Measurements from ENCODE around the gene IKZF2. TPM values are rescaled to one million over a fixed set of nuclear protein-coding genes. Genes with fewer than 3 reads are reported as not detected.

Gene IKZF2
- total RNA-seq, 1 experiment from 2014 or later = 1.6 TPM

DNA sequence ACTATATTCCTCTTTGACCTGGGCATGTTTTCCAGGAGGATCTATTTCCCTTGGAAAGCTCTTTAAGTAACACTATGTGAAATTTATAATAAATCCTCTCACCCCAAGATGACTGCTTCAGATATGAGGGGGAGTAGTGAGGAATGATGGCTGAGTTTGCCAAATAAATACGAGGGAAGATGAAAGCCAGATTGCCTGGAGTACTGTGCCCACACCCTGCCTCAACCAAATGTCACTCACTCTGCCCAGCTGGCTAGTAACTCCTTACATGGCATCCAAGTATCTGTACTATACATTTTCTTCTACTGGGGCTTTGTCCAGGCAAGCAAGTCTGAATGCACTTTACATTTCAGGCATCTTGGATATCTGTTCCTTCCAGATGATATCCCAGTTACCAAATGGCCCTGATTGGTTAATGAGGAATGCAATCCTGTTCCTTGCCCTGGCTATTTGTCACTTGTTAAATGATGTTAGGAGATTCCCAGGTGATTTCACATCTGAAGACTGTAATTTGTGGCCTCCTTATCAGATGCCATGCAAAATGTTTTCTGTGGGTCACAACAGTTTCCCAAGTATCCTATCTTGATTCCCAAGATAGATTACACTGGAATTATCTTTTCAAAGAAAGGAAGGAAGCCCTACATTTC, 191.8 kb downstream of the IKZF2 start:
- ATAC-seq (no peak), DNase-seq (ENCODE audit: low read depth, low spot score) (no peak)
- Histone ChIP-seq H3K36me3 (ENCODE audit: control insufficient read depth in 1 of 2, insufficient read depth in 2 of 2, low read length in 2 of 2) (no peaks in the 10 kb centered on the region), H3K9ac (ENCODE audit: low read length) (no peak overlapping the region), H3K9me2 (ENCODE audit: insufficient read depth) (0 out of 2 replicates have a peak, but pooled peaks cover 4% of the 10 kb centered on the region), H3K4me2 (ENCODE audit: low read length) (no peak overlapping the region), H4K20me1 (ENCODE audit: insufficient read depth) (no peaks in the 10 kb centered on the region), H3K27me3 (ENCODE audit: insufficient read depth, low read length) (no peaks in the 10 kb centered on the region), H3K4me3 (replicated peaks in 1 of 2; ENCODE audit: low read depth in 1 of 2, low read length in 2 of 2) (no peak overlapping the region), H3K4me1 (ENCODE audit: control insufficient read depth in 1 of 2, insufficient read depth in 2 of 2, low read length in 2 of 2) (no peaks in the 10 kb centered on the region; a peak in 1 of 4 replicates), H3K9me3 (ENCODE audit: control insufficient read depth in 1 of 2, insufficient read depth in 1 of 2, low read depth in 1 of 2, low read length in 2 of 2) (no peaks in the 10 kb centered on the region), H2AFZ (ENCODE audit: low read depth, low read length, poor library complexity, severe bottlenecking) (no peak overlapping the region), H3K79me2 (ENCODE audit: insufficient read depth, low read length) (no peaks in the 10 kb centered on the region), H3K27ac (ENCODE audit: low read depth, low read length) (no peak overlapping the region)
- ChIA-PET RAD21 (ENCODE audit: low non-redundant PET in 1 of 2, low total read pairs in 2 of 2, uncharacterized antibody in 2 of 2, unreplicated experiment in 2 of 2) (no interaction called here), CTCF (no interaction called here), POLR2A (no interaction called here)
- intact Hi-C loops (cut with micrococcal nuclease) = no loop called here
- BruUV-seq (replicated peaks) = no TSS peak
- no peak for TF ChIP-seq POLR2A (IDR thresholded peaks at IDR 0.05; ENCODE audit: borderline replicate concordance, extremely low read depth, insufficient read depth, insufficient read length)
- no peak for TF ChIP-seq ELF1 (IDR thresholded peaks at IDR 0.05; ENCODE audit: borderline replicate concordance, low read depth)
- TF ChIP-seq, protein P1, sequence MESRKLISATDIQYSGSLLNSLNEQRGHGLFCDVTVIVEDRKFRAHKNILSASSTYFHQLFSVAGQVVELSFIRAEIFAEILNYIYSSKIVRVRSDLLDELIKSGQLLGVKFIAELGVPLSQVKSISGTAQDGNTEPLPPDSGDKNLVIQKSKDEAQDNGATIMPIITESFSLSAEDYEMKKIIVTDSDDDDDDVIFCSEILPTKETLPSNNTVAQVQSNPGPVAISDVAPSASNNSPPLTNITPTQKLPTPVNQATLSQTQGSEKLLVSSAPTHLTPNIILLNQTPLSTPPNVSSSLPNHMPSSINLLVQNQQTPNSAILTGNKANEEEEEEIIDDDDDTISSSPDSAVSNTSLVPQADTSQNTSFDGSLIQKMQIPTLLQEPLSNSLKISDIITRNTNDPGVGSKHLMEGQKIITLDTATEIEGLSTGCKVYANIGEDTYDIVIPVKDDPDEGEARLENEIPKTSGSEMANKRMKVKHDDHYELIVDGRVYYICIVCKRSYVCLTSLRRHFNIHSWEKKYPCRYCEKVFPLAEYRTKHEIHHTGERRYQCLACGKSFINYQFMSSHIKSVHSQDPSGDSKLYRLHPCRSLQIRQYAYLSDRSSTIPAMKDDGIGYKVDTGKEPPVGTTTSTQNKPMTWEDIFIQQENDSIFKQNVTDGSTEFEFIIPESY (IDR thresholded peaks at IDR 0.05; ENCODE audit: extremely low read depth, insufficient replicate concordance, low read length) = no peak
- TF ChIP-seq ZNF274 (IDR thresholded peaks at IDR 0.05; ENCODE audit: low read depth, low read length) = no peak
- TF ChIP-seq RAD21 (IDR thresholded peaks at IDR 0.05; ENCODE audit: low read depth) = no peak
- TF ChIP-seq EGR1 (IDR thresholded peaks at IDR 0.05; ENCODE audit: low read depth) = no peak
- TF ChIP-seq EZH2phosphoT487 (IDR thresholded peaks at IDR 0.05; ENCODE audit: borderline replicate concordance) = no peak
- TF ChIP-seq CBX3 (IDR thresholded peaks at IDR 0.05; ENCODE audit: low read depth) = no peak
- no peak for TF ChIP-seq EZH2 (IDR thresholded peaks at IDR 0.05)
- no peak for TF ChIP-seq CEBPB (IDR thresholded peaks at IDR 0.05; ENCODE audit: low read depth)
- TF ChIP-seq, protein P2, sequence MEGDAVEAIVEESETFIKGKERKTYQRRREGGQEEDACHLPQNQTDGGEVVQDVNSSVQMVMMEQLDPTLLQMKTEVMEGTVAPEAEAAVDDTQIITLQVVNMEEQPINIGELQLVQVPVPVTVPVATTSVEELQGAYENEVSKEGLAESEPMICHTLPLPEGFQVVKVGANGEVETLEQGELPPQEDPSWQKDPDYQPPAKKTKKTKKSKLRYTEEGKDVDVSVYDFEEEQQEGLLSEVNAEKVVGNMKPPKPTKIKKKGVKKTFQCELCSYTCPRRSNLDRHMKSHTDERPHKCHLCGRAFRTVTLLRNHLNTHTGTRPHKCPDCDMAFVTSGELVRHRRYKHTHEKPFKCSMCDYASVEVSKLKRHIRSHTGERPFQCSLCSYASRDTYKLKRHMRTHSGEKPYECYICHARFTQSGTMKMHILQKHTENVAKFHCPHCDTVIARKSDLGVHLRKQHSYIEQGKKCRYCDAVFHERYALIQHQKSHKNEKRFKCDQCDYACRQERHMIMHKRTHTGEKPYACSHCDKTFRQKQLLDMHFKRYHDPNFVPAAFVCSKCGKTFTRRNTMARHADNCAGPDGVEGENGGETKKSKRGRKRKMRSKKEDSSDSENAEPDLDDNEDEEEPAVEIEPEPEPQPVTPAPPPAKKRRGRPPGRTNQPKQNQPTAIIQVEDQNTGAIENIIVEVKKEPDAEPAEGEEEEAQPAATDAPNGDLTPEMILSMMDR (IDR thresholded peaks at IDR 0.05 in 2 of 3, conservative IDR thresholded peaks at IDR 0.05 in 1 of 3; ENCODE audit: borderline replicate concordance in 1 of 3, insufficient read depth in 1 of 3, low read depth in 2 of 3, low read length in 2 of 3) = no peak
- TF ChIP-seq FOSL1 (IDR thresholded peaks at IDR 0.05; ENCODE audit: low read depth) = no peak
- TF ChIP-seq JUND (IDR thresholded peaks at IDR 0.05) = no peak
- TF ChIP-seq, protein P3, sequence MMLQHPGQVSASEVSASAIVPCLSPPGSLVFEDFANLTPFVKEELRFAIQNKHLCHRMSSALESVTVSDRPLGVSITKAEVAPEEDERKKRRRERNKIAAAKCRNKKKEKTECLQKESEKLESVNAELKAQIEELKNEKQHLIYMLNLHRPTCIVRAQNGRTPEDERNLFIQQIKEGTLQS (IDR thresholded peaks at IDR 0.05) = no peak
- TF ChIP-seq, protein P4, sequence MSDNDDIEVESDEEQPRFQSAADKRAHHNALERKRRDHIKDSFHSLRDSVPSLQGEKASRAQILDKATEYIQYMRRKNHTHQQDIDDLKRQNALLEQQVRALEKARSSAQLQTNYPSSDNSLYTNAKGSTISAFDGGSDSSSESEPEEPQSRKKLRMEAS (IDR thresholded peaks at IDR 0.05) = no peak
- no peak for TF ChIP-seq SIN3A (IDR thresholded peaks at IDR 0.05; ENCODE audit: low read depth)
- no peak for TF ChIP-seq POLR2AphosphoS5 (IDR thresholded peaks at IDR 0.05; ENCODE audit: low read depth, low read length)
- TF ChIP-seq, protein P5, sequence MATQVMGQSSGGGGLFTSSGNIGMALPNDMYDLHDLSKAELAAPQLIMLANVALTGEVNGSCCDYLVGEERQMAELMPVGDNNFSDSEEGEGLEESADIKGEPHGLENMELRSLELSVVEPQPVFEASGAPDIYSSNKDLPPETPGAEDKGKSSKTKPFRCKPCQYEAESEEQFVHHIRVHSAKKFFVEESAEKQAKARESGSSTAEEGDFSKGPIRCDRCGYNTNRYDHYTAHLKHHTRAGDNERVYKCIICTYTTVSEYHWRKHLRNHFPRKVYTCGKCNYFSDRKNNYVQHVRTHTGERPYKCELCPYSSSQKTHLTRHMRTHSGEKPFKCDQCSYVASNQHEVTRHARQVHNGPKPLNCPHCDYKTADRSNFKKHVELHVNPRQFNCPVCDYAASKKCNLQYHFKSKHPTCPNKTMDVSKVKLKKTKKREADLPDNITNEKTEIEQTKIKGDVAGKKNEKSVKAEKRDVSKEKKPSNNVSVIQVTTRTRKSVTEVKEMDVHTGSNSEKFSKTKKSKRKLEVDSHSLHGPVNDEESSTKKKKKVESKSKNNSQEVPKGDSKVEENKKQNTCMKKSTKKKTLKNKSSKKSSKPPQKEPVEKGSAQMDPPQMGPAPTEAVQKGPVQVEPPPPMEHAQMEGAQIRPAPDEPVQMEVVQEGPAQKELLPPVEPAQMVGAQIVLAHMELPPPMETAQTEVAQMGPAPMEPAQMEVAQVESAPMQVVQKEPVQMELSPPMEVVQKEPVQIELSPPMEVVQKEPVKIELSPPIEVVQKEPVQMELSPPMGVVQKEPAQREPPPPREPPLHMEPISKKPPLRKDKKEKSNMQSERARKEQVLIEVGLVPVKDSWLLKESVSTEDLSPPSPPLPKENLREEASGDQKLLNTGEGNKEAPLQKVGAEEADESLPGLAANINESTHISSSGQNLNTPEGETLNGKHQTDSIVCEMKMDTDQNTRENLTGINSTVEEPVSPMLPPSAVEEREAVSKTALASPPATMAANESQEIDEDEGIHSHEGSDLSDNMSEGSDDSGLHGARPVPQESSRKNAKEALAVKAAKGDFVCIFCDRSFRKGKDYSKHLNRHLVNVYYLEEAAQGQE (IDR thresholded peaks at IDR 0.05; ENCODE audit: low read depth) = no peak
- no peak for TF ChIP-seq SP1 (IDR thresholded peaks at IDR 0.05; ENCODE audit: low read depth)
